Measurements from ENCODE around the gene UTP4. TPM values are rescaled to one million over a fixed set of nuclear protein-coding genes. Genes with fewer than 3 reads are reported as not detected.
A peak's percentile ranks its signal among the peaks of the same experiment; 100 is the strongest.
"Not testable (repeated sequence)": the region's sequence is repeated elsewhere in the genome, so short reads cannot be mapped to it uniquely, and the experiment has no call there.

The UTP4 gene
- total RNA-seq, 2 experiments from 2014 or later = 40.1 to 40.3 TPM

GRCh38 chr16:69119536-69119935 is 12.9 kb upstream of the UTP4 start:
- H3K36me3 Mint-ChIP-seq (ENCODE audit: low read depth) = peaks cover 76% of the 10 kb centered on the region
- CTCF ChIA-PET = no interaction called here

GRCh38 chr16:69120096-69120664 is 12.3 kb upstream of the UTP4 start:
- ChIA-PET CTCF (no interaction called here), POLR2A (interaction anchor here (1.5 kb wide), 1 partner anchor 15 kb away, joined by 3 read pairs; the partner anchor contains the start of gene HAS3)
- Mint-ChIP-seq H3K4me1 (ENCODE audit: low read depth) (peaks cover 9% of the 10 kb centered on the region), H3K9me3 (no peaks in the 10 kb centered on the region), H3K27me3 (no peaks in the 10 kb centered on the region), H3K27ac (no peak overlapping the region), H3K4me3 (no peak overlapping the region), H3K36me3 (ENCODE audit: low read depth) (peaks cover 70% of the 10 kb centered on the region)
- H3K27ac ChIP-seq (ENCODE audit: low read depth in 1 of 2, low read length in 2 of 2) = no peak overlapping the region
- H3K27me3 ChIP-seq (ENCODE audit: control insufficient read depth in 1 of 2, insufficient read depth in 2 of 2, low read length in 2 of 2) = no peaks in the 10 kb centered on the region
- ATAC-seq (ENCODE audit: poor library complexity) (no peak), DNase-seq (no peak)
- no peak overlapping the region for H3K4me3 ChIP-seq (ENCODE audit: low read length)
- intact Hi-C loops (cut with DNase I, micrococcal nuclease) = loop anchor here in 1 of 2 experiments (5.0 kb wide), 1 partner anchor 528 kb away; no protein-coding TSS in a partner anchor
- peaks cover 62% of the 10 kb centered on the region for H3K36me3 ChIP-seq (ENCODE audit: insufficient read depth, low read length)
- H3K4me1 ChIP-seq (ENCODE audit: insufficient read depth, low read length) = no peaks in the 10 kb centered on the region
- TF ChIP-seq, protein P1, sequence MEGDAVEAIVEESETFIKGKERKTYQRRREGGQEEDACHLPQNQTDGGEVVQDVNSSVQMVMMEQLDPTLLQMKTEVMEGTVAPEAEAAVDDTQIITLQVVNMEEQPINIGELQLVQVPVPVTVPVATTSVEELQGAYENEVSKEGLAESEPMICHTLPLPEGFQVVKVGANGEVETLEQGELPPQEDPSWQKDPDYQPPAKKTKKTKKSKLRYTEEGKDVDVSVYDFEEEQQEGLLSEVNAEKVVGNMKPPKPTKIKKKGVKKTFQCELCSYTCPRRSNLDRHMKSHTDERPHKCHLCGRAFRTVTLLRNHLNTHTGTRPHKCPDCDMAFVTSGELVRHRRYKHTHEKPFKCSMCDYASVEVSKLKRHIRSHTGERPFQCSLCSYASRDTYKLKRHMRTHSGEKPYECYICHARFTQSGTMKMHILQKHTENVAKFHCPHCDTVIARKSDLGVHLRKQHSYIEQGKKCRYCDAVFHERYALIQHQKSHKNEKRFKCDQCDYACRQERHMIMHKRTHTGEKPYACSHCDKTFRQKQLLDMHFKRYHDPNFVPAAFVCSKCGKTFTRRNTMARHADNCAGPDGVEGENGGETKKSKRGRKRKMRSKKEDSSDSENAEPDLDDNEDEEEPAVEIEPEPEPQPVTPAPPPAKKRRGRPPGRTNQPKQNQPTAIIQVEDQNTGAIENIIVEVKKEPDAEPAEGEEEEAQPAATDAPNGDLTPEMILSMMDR (IDR thresholded peaks at IDR 0.05) = no peak
- no peaks in the 10 kb centered on the region for H3K9me3 ChIP-seq (ENCODE audit: control insufficient read depth in 1 of 2, insufficient read depth in 1 of 2, low read length in 2 of 2)

More at GRCh38 chr16:69119536-69119935, 12.9 kb upstream of the UTP4 start:
- no peaks in the 10 kb centered on the region for H3K27me3 Mint-ChIP-seq
- no peaks in the 10 kb centered on the region for H3K9me3 Mint-ChIP-seq
- Histone ChIP-seq H3K36me3 (ENCODE audit: insufficient read depth, low read length) (peaks cover 64% of the 10 kb centered on the region), H3K4me3 (ENCODE audit: low read length) (no peak overlapping the region), H3K4me1 (ENCODE audit: insufficient read depth, low read length) (no peaks in the 10 kb centered on the region), H3K27me3 (ENCODE audit: control insufficient read depth in 1 of 2, insufficient read depth in 2 of 2, low read length in 2 of 2) (no peaks in the 10 kb centered on the region), H3K27ac (ENCODE audit: low read depth in 1 of 2, low read length in 2 of 2) (no peak overlapping the region), H3K9me3 (ENCODE audit: control insufficient read depth in 1 of 2, insufficient read depth in 1 of 2, low read length in 2 of 2) (no peaks in the 10 kb centered on the region)
- peaks cover 9% of the 10 kb centered on the region for H3K4me1 Mint-ChIP-seq (ENCODE audit: low read depth)
- no peak for ATAC-seq (ENCODE audit: poor library complexity)
- intact Hi-C loops (cut with DNase I, micrococcal nuclease) = no loop called here
- POLR2A ChIA-PET = no interaction called here
- TF ChIP-seq, protein P1 (IDR thresholded peaks at IDR 0.05) = no peak
- H3K4me3 Mint-ChIP-seq = no peak overlapping the region
- H3K27ac Mint-ChIP-seq = no peak overlapping the region
- no peak for DNase-seq

- Histone ChIP-seq H3K36me3 (ENCODE audit: insufficient read depth, low read length) (peaks cover 42% of the 10 kb centered on the region), H3K4me3 (ENCODE audit: low read length) (no peak overlapping the region), H3K27ac (ENCODE audit: low read depth in 1 of 2, low read length in 2 of 2) (no peak overlapping the region), H3K4me1 (ENCODE audit: insufficient read depth, low read length) (peaks cover 4% of the 10 kb centered on the region), H3K9me3 (ENCODE audit: control insufficient read depth in 1 of 2, insufficient read depth in 1 of 2, low read length in 2 of 2) (no peaks in the 10 kb centered on the region), H3K27me3 (ENCODE audit: control insufficient read depth in 1 of 2, insufficient read depth in 2 of 2, low read length in 2 of 2) (no peaks in the 10 kb centered on the region)
- H3K27ac Mint-ChIP-seq = no peak overlapping the region
- intact Hi-C loops (cut with DNase I, micrococcal nuclease) = loop anchor here (1.0 to 5.0 kb wide), 5 partner anchors 277 to 596 kb away; no protein-coding TSS in a partner anchor
- ChIA-PET CTCF (interaction anchor here (0.6 to 2.8 kb wide), 11 partner anchors 9 to 603 kb away, joined by 3 to 17 read pairs (median 4); no protein-coding TSS in a partner anchor), POLR2A (interaction anchor here (1.1 to 1.4 kb wide), 2 partner anchors 8 to 9 kb away, joined by 3 to 5 read pairs; no protein-coding TSS in a partner anchor)
- ATAC-seq (ENCODE audit: poor library complexity) (peak; percentile 95), DNase-seq (peak; percentile 29 to 84 (median 54))
- TF ChIP-seq, protein P1 (IDR thresholded peaks at IDR 0.05) = peak; percentile 77
- H3K9me3 Mint-ChIP-seq = no peaks in the 10 kb centered on the region
- H3K36me3 Mint-ChIP-seq (ENCODE audit: low read depth) = peaks cover 53% of the 10 kb centered on the region
- H3K27me3 Mint-ChIP-seq = no peaks in the 10 kb centered on the region
- H3K4me3 Mint-ChIP-seq = no peak overlapping the region
- H3K4me1 Mint-ChIP-seq (ENCODE audit: low read depth) = peaks cover 26% of the 10 kb centered on the region
Observed at GRCh38 chr16:69123910-69124309, 8.5 kb upstream of the UTP4 start.

DNA sequence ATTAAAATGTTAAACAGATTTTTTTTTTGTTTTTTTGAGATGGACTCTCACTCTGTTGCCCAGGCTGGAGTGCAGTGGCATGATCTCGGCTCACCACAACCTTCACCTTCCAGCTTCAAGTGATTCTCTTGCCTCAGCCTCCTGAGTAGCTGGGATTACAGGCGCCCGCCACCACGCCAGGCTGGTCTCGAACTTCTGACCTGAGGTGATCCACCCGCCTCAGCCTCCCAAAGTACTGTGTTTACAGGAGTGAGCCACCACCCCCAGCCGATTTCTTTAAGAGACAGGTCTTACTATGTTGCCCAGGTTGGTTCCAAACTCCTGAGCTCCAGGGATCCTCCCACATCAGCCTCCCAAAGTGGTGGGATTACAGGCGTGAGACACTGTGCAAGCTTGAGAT is 8.0 kb upstream of the UTP4 start:
- peaks cover 28% of the 10 kb centered on the region for H3K4me1 Mint-ChIP-seq (ENCODE audit: low read depth)
- CTCF ChIA-PET = interaction anchor here (0.6 to 2.8 kb wide), 10 partner anchors 9 to 595 kb away, joined by 3 to 17 read pairs (median 4); no protein-coding TSS in a partner anchor
- H3K4me3 ChIP-seq (ENCODE audit: low read length); ATAC-seq (ENCODE audit: poor library complexity); POLR2A ChIA-PET; H3K9me3 Mint-ChIP-seq; H3K9me3 ChIP-seq (ENCODE audit: control insufficient read depth in 1 of 2, insufficient read depth in 1 of 2, low read length in 2 of 2); H3K27me3 ChIP-seq (ENCODE audit: control insufficient read depth in 1 of 2, insufficient read depth in 2 of 2, low read length in 2 of 2); H3K4me3 Mint-ChIP-seq; H3K27me3 Mint-ChIP-seq; H3K27ac ChIP-seq (ENCODE audit: low read depth in 1 of 2, low read length in 2 of 2); H3K27ac Mint-ChIP-seq; H3K4me1 ChIP-seq (ENCODE audit: insufficient read depth, low read length): not testable (repeated sequence)
- peak in 1 of 14 experiments; percentile 19 for DNase-seq
- peaks cover 48% of the 10 kb centered on the region for H3K36me3 Mint-ChIP-seq (ENCODE audit: low read depth)
- intact Hi-C loops (cut with DNase I, micrococcal nuclease) = loop anchor here (1.0 to 5.0 kb wide), 4 partner anchors 277 to 596 kb away; no protein-coding TSS in a partner anchor
- H3K36me3 ChIP-seq (ENCODE audit: insufficient read depth, low read length) = peaks cover 37% of the 10 kb centered on the region

GRCh38 chr16:69124961-69125360 is 7.5 kb upstream of the UTP4 start:
- intact Hi-C loops (cut with DNase I, micrococcal nuclease) = loop anchor here (1.0 to 5.0 kb wide), 4 partner anchors 278 to 597 kb away; no protein-coding TSS in a partner anchor
- H3K36me3 Mint-ChIP-seq (ENCODE audit: low read depth) = peaks cover 42% of the 10 kb centered on the region
- H3K4me1 ChIP-seq (ENCODE audit: insufficient read depth, low read length); H3K27ac Mint-ChIP-seq; H3K4me3 ChIP-seq (ENCODE audit: low read length); H3K27me3 Mint-ChIP-seq; H3K9me3 ChIP-seq (ENCODE audit: control insufficient read depth in 1 of 2, insufficient read depth in 1 of 2, low read length in 2 of 2); POLR2A ChIA-PET; H3K27ac ChIP-seq (ENCODE audit: low read depth in 1 of 2, low read length in 2 of 2); ATAC-seq (ENCODE audit: poor library complexity); H3K27me3 ChIP-seq (ENCODE audit: control insufficient read depth in 1 of 2, insufficient read depth in 2 of 2, low read length in 2 of 2); H3K9me3 Mint-ChIP-seq; H3K4me3 Mint-ChIP-seq: not testable (repeated sequence)
- H3K4me1 Mint-ChIP-seq (ENCODE audit: low read depth) = peaks cover 33% of the 10 kb centered on the region
- peak in 1 of 14 experiments; percentile 6 for DNase-seq
- CTCF ChIA-PET = interaction anchor here (0.5 to 2.8 kb wide), 4 partner anchors 11 to 535 kb away, joined by 3 to 17 read pairs (median 4); no protein-coding TSS in a partner anchor
- peaks cover 32% of the 10 kb centered on the region for H3K36me3 ChIP-seq (ENCODE audit: insufficient read depth, low read length)

Data from CD4-positive, alpha-beta T cell (primary cell).